GM12873 (cell line): ENCODE measurements around the gene JAZF1.

Experiments used
- TF ChIP-seq, protein P1 (sequence below): IDR thresholded peaks from 2 replicates; pipeline ENCODE4 v1.5.1; 2012; ENCODE audit warnings: low read depth, mild to moderate bottlenecking, moderate library complexity, low read length, control low read depth; ENCODE audit not compliant: insufficient read depth; ENCODE audit errors: missing control alignments

JAZF1 gene

DNA sequence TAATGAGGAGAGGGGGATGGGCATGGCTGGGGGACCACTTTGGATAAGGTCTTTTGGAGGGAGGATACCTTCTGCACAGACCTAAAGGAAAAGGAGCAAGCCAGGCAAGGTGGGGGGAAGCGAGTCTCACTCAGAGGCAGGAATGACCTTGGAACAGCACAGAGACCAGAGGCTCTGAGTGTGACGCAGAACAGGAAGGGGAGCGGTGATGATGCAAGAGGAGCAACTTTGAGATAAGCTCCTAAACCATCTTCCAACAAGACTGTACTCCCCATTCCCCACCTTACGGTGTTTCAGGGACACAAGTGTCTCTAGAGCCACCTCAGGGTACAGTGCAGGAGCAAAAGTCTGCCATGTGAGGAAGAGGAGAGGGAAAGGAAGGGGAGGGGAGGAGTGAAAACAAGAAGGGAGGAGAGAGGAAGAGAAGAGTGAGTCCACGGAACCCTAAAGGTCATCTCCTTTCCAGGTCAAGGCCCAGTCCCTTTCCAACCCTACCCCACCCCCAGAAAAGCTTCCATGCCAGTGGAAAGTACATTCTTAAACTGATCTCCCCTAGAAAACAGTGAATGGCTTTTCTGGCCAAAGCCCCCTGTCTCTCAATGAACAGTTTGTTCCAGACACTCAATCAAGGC is 54.1 kb downstream of the JAZF1 start:
- TF ChIP-seq, protein P1, sequence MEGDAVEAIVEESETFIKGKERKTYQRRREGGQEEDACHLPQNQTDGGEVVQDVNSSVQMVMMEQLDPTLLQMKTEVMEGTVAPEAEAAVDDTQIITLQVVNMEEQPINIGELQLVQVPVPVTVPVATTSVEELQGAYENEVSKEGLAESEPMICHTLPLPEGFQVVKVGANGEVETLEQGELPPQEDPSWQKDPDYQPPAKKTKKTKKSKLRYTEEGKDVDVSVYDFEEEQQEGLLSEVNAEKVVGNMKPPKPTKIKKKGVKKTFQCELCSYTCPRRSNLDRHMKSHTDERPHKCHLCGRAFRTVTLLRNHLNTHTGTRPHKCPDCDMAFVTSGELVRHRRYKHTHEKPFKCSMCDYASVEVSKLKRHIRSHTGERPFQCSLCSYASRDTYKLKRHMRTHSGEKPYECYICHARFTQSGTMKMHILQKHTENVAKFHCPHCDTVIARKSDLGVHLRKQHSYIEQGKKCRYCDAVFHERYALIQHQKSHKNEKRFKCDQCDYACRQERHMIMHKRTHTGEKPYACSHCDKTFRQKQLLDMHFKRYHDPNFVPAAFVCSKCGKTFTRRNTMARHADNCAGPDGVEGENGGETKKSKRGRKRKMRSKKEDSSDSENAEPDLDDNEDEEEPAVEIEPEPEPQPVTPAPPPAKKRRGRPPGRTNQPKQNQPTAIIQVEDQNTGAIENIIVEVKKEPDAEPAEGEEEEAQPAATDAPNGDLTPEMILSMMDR: no peak

DNA sequence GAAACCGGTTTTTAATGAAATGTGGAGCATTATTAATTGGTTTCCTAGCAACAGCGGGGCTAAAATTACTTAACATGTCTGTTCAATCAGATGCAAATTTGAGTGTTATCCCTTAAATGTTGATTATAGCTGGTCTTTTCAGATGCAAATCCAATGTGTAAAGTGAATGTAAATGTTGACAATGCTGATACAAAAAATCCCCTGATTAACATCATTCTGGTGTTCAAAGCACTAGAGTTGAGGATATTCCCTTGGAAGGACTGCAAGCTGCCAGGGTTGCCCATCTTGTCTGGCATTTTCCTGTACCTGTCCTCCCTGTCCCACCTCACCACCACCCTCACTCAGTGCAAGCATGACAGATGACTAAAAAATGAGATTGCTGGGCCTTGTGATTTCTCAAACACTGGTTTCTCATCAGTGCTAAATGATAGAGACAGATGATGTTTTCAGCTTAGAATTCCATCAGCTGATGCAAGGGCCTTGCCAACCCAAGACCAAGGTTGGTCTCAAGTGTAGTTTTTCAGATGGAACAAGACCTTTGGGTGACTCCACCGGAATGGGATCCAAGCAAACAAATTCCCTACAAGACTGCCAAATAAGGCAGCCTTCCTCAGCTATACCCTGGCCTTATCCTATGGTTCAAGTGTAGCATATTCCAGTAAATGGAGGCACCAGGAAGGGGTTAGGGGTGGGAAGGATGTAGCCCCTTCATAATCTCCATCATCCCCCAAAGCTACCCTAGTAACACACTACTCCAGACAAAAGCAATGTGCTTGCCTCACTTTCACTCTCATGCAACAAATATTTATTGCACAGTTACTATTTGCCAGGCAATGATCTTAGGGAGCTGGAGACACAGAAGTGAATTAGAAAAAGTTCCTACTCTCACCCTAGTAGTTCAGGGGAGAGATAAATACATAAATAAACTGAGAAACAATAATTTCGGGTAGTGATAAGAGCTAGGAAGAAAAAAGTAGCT is 54.9 kb downstream of the JAZF1 start:
- TF ChIP-seq, protein P1: no peak

DNA sequence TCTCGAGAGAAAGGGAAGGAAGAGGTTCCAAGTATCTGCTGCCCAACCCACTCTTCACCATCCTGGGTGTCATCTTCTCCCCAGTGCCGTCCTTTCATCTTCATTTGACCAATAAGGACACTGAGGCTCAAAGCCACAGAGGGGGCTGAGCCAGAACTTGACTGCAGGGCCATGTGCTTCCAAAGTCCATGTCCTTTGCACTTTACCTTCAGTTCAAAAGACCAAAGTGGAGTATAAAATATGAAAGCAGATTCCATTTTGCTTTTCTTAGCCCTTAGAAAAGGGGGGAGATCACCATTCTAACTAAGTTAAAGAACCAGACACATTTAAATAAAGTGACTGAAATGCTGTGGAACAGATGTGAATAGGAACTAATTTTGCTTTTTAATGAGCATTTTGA is 56.2 kb downstream of the JAZF1 start:
- TF ChIP-seq, protein P1: no peak

DNA sequence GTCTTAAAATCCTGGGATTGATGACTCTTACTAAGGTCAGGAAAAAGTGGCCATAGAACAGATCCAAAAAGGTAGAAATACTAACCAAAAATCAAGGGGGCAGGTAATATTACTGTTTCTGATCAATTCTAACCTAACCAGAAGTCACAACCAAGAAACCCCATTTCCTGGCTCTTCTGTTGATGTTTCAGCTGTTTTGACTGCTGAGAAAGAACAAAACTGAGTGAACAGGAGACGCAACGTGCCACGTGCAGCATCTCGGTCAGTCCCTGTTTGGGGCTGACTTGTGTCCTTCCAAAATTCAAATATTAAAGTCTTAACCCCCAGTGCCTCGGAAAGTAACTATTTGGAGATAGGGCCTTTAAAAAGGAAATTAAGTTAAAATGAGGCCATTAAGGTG is 56.8 kb downstream of the JAZF1 start:
- TF ChIP-seq, protein P1: no peak

DNA sequence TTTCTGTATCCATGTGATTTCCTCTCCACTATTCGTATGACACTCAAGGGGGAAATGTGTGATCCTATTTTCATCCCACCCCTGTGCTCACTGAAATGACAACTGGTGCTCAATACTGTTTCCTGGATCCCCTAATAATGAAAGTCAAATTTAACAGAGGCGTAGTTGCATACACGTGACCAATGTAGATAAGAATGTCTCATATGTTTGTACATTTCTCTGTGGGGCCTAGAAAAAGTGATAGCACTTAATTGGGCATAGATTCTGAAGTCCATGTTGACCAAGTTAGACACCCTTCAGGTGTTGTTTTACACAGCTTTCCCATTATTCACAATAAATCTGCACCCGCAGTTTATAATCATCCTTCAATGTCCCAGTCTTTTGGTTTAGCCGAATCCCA is 59.1 kb downstream of the JAZF1 start:
- TF ChIP-seq, protein P1: no peak

DNA sequence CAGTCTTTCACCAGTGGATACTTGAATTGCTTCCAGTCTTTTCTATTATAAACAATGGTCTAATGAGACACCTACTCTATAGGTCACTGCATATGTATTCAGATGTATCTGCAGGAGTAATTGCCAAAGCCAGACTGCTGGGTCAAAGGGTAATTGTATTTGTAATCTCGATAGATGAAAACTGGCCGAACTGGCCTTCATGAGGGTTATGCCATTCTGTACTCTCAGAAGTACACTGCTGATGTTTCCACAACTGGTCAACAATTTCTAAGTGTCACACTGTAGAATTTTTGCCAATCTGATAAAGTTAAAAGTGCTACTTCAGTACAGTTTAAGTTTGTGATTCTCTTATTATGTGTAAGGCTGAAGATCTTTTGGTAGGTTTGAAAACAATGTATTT is 64.6 kb downstream of the JAZF1 start:
- TF ChIP-seq, protein P1: no peak

DNA sequence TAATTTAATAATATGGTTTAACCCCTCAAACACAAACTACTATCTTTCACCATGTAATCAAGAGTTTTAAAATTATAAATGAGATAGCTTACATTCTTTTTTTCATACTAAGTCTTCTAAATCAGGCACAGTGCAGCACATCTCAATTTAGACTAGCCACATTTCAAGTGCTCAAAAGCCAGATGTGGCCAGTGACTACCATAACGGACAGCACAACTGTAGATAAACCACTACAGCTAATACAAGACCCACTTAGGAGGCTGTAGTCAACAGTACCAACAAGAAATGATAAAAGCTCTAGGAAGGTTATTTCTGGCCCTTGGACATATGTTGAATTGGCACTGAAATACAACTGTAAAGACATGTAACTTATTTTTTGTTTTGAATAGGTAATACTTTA is 65.3 kb downstream of the JAZF1 start:
- TF ChIP-seq, protein P1: no peak
